Effector memory CD4-positive, alpha-beta T cell (primary cell): ENCODE measurements around the gene PRKCE.

Experiments
- DNase-seq, 3 donors: peaks; one replicate each; pipeline ENCODE4 v3.0.0-alpha.2; 2020
- H3K27ac ChIP-seq: 2 replicates; pipeline ENCODE4 v1.7.0; 2013; ENCODE audit warnings: mild to moderate bottlenecking, low read length, moderate library complexity; ENCODE audit not compliant: insufficient read depth, poor library complexity, severe bottlenecking
- H3K27me3 ChIP-seq: replicated peaks from 2 replicates; pipeline ENCODE4 v1.7.0; 2013; ENCODE audit warnings: mild to moderate bottlenecking, low read length; ENCODE audit not compliant: insufficient read depth, control insufficient read depth, poor library complexity, severe bottlenecking
- H3K36me3 ChIP-seq: 2 replicates; pipeline ENCODE4 v1.7.0; 2013; ENCODE audit warnings: mild to moderate bottlenecking, low read length, moderate library complexity; ENCODE audit not compliant: control insufficient read depth, insufficient read depth
- H3K4me1 ChIP-seq: 2 replicates; pipeline ENCODE4 v1.7.0; 2013; ENCODE audit warnings: low read length, mild to moderate bottlenecking; ENCODE audit not compliant: control insufficient read depth, insufficient read depth, poor library complexity, severe bottlenecking
- H3K4me3 ChIP-seq: 2 replicates; pipeline ENCODE4 v1.7.0; 2013; ENCODE audit warnings: low read length, low read depth, mild to moderate bottlenecking; ENCODE audit not compliant: insufficient read depth, poor library complexity, severe bottlenecking
- H3K9me3 ChIP-seq: 2 replicates; pipeline ENCODE4 v1.7.0; 2013; ENCODE audit warnings: mild to moderate bottlenecking, low read length, moderate library complexity; ENCODE audit not compliant: control insufficient read depth

The PRKCE gene

GRCh38 chr2:46134531-46135227, 483.2 kb downstream of the PRKCE start:
- no peak for DNase-seq
- Histone ChIP-seq H3K9me3 (no peaks in the 10 kb centered on the region), H3K27ac (no peak overlapping the region), H3K4me1 (no peaks in the 10 kb centered on the region), H3K27me3 (no peaks in the 10 kb centered on the region), H3K4me3 (no peak overlapping the region), H3K36me3 (no peaks in the 10 kb centered on the region)

DNA sequence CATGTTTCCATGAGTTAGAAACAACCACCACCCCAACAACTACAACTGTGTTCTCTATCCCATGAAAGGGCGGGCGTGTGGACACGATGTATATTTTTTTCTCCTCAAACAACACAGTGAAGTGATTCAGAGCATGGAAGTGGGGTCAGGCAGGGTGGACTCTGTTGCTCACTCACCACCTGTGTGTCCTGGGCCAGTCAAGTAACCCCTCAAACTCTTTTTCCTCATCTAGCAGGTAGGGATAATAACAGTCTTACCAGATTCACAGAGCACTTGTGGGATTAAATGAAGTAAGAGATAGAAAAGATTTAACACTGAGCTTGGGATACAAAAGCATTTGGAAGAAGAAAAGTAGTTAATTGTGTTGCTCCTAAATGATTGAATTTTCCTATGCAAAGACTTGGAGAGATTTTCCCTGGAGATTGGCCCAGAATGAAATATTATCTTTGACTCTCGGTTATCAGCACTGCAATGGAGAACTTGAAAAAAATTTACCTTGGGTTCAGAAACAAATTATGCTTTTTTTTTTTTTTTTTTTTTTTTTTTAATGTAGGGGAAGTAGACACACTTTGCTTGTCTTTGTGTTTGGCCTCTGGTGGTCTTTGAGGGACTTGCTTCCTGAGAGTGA, 483.9 kb downstream of the PRKCE start:
- DNase-seq, result no peak
- H3K9me3 ChIP-seq, result no peaks in the 10 kb centered on the region
- no peaks in the 10 kb centered on the region for H3K36me3 ChIP-seq
- H3K4me3 ChIP-seq, result no peak overlapping the region
- H3K27me3 ChIP-seq, result no peaks in the 10 kb centered on the region
- H3K4me1 ChIP-seq, result no peaks in the 10 kb centered on the region
- no peak overlapping the region for H3K27ac ChIP-seq

GRCh38 chr2:46135958-46136357, 484.5 kb downstream of the PRKCE start:
- Histone ChIP-seq H3K27ac (no peak overlapping the region), H3K27me3 (no peaks in the 10 kb centered on the region), H3K36me3 (no peaks in the 10 kb centered on the region), H3K4me1 (no peaks in the 10 kb centered on the region), H3K9me3 (no peaks in the 10 kb centered on the region), H3K4me3 (no peak overlapping the region)
- DNase-seq, result no peak

GRCh38 chr2:46136481-46136880, 485.0 kb downstream of the PRKCE start:
- no peaks in the 10 kb centered on the region for H3K4me1 ChIP-seq
- no peak overlapping the region for H3K4me3 ChIP-seq
- H3K9me3 ChIP-seq, result no peaks in the 10 kb centered on the region
- no peaks in the 10 kb centered on the region for H3K36me3 ChIP-seq
- no peaks in the 10 kb centered on the region for H3K27me3 ChIP-seq
- H3K27ac ChIP-seq, result no peak overlapping the region
- DNase-seq, result no peak

GRCh38 chr2:46136953-46137352, 485.5 kb downstream of the PRKCE start:
- Histone ChIP-seq H3K9me3 (no peaks in the 10 kb centered on the region), H3K4me3 (no peak overlapping the region), H3K4me1 (no peaks in the 10 kb centered on the region), H3K27ac (no peak overlapping the region), H3K36me3 (no peaks in the 10 kb centered on the region), H3K27me3 (no peaks in the 10 kb centered on the region)
- no peak for DNase-seq

- no peak for DNase-seq
- Histone ChIP-seq H3K27ac (no peak overlapping the region), H3K4me1 (no peaks in the 10 kb centered on the region), H3K4me3 (no peak overlapping the region), H3K9me3 (no peaks in the 10 kb centered on the region), H3K36me3 (no peaks in the 10 kb centered on the region), H3K27me3 (no peaks in the 10 kb centered on the region)
Observed at GRCh38 chr2:46142546-46143428, 491.3 kb downstream of the PRKCE start.

GRCh38 chr2:46143429-46144132, 492.1 kb downstream of the PRKCE start:
- Histone ChIP-seq H3K36me3 (no peaks in the 10 kb centered on the region), H3K27me3 (no peaks in the 10 kb centered on the region), H3K4me3 (no peak overlapping the region), H3K9me3 (no peaks in the 10 kb centered on the region), H3K4me1 (no peaks in the 10 kb centered on the region), H3K27ac (no peak overlapping the region)
- DNase-seq, result no peak

GRCh38 chr2:46144133-46144800, 492.8 kb downstream of the PRKCE start:
- H3K9me3 ChIP-seq, result no peaks in the 10 kb centered on the region
- H3K36me3 ChIP-seq, result no peaks in the 10 kb centered on the region
- no peak overlapping the region for H3K27ac ChIP-seq
- no peaks in the 10 kb centered on the region for H3K4me1 ChIP-seq
- H3K4me3 ChIP-seq, result no peak overlapping the region
- DNase-seq, result no peak
- H3K27me3 ChIP-seq, result no peaks in the 10 kb centered on the region

DNA sequence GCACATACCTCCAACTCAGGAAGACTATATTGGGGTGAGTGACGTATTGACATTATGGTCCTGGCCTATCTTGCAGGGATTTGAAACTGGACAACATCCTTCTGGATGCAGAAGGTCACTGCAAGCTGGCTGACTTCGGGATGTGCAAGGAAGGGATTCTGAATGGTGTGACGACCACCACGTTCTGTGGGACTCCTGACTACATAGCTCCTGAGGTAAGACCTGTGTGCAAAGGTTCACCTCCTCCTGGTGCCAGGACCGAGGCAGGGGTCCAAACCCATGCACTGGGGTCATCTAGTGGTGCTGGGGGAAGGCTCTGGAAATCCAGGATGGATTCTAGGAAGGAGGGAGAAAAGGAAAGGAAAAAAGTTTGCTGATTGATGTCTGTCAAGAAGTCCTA, 493.5 kb downstream of the PRKCE start:
- no peaks in the 10 kb centered on the region for H3K36me3 ChIP-seq
- no peaks in the 10 kb centered on the region for H3K4me1 ChIP-seq
- no peak for DNase-seq
- H3K27ac ChIP-seq, result no peak overlapping the region
- no peaks in the 10 kb centered on the region for H3K27me3 ChIP-seq
- H3K9me3 ChIP-seq, result no peaks in the 10 kb centered on the region
- H3K4me3 ChIP-seq, result no peak overlapping the region
